Left colon (tissue), 2 donors: ENCODE measurements around the gene CHN1. TPM values are rescaled to one million over a fixed set of nuclear protein-coding genes. Genes with fewer than 3 reads are reported as not detected.

ENCODE experiments used
- ATAC-seq: fragments of 200-7000 bp; cut with Tn5 transposase; one replicate; pipeline ENCODE4 v1.9.1; 2020; ENCODE audit warnings: mild to moderate bottlenecking, moderate library complexity
- DNase-seq, 2 donors: peaks; one replicate each; pipeline ENCODE4 v3.0.0-alpha.2; 2020
- intact Hi-C, 2 donors: fragments of 100-400 bp; cut with DNase I in 1 of 2; cut with micrococcal nuclease in 1 of 2; formaldehyde crosslinking; loops; one replicate each; pipeline versions ENCODE4 v1.11.2 to v1.14.0; 2022; cut with DNase I, micrococcal nuclease
- total RNA-seq, 2 donors: library from RNA; stranded (reverse); fragmentation: NEBNext Ultra II Directional; extraction: Animal tissue kit (Norgen Biotek cat#: 25700); gene quantifications; one replicate each; pipeline ENCODE4 v1.2.1, GENCODE V29; 2021
- donor health status: DM: no; HTN: no; CAD: no.
- donor health status: DM: yes; HTN: yes; CAD: no.

The CHN1 gene
- total RNA-seq, 2 donors from 2014 or later, result 1.6 to 2.3 TPM

GRCh38 chr2:174844295-174844708 is 160.9 kb downstream of the CHN1 start:
- intact Hi-C loops, result no loop called here
- ATAC-seq (no peak), DNase-seq (no peak)

DNA sequence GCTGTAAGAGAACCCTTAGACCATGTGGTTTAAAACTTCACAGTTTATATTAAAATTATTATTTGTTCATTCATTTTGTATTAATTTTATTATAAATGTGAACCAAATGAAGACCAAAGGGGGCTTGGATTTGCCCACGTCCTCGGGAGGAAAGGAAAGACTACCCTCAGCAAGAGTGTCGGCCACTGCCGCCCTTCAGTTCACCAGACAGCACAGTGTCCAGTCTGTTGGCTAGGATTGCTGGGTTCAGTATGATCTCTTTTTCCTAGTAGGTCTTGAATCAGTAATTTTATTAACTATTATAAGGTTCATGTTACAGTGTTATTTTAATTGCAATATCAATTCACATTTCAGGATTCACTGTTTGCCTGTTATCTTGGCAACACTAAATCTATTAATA is 162.7 kb downstream of the CHN1 start:
- ATAC-seq (no peak), DNase-seq (no peak)
- intact Hi-C loops, result no loop called here

GRCh38 chr2:174841936-174842335 is 163.2 kb downstream of the CHN1 start:
- ATAC-seq, result no peak
- intact Hi-C loops, result no loop called here

DNA sequence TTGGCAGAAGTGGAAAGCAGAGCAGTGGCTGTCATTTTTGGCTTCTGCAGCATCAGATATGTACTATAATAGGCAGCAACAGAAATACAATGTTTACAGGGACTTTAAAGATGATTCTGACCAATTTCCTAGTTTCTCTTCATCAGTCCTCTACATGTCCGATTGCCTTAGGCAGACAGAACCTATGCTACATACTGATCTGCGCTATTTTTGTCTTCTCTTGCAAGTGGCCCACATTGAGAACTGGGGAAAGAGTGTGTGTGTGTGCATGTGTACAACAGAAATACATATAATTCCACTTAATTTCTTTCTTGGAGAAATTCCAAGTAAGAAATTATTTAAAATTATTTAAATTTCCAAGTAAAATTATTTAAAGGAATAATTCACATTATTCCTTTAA is 163.8 kb downstream of the CHN1 start:
- no peak for ATAC-seq
- DNase-seq, result no peak
- intact Hi-C loops, result no loop called here

More at GRCh38 chr2:174841936-174842335, 163.2 kb downstream of the CHN1 start:
- no peak for DNase-seq

- DNase-seq (no peak), ATAC-seq (no peak)
- intact Hi-C loops, result no loop called here
These were observed 164.7 kb downstream of the CHN1 start for GRCh38 chr2:174840436-174840835.

GRCh38 chr2:174839662-174840061 is 165.5 kb downstream of the CHN1 start:
- DNase-seq, result no peak
- ATAC-seq, result no peak
- intact Hi-C loops, result no loop called here

DNA sequence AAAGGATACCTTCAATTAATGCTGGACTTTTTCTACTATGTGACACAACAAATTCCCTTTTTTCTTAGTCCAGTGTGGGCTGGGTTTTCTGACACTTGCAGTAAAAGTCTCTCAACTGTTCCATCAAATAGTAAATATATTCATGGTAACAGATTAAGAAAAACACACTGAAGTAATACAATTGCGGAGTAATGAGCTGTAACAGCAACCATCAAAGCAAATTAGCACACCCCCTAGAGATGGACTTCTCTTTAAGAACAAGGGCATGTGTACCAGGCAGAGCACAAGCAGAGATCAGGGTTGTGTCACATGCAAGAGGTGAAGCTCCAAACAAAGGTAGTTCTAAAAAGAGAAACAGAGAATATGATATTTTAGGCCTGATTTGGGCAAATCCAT is 168.2 kb downstream of the CHN1 start:
- ATAC-seq (no peak), DNase-seq (no peak)
- intact Hi-C loops, result no loop called here

DNA sequence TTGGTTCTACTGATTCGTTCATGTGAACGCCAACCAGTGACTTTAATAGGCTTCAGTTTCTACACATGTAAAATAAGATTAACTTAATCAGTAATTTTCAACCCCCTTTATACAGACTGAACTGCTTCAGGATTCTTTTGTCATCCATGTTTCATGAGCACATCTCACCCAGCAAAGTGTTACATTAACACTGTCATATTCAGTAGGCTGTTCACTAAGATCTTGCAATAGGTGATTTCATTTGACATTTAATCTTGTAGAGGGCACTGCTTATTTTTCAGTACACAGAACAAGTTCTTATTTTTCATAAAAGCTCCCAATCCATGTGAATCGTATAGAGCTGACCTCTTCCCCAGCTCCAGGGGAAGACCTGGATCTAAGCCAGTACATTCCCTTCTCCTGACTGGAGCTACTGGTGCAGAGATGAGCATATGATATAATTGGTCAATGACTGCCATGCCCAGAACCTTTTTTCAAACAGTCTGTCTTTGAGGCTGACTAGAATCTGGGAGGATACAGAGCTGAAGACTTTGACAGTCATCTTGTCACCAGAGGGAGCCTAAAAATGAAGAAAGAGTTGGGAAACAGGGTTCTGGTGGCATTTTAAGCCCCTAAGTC is 168.7 kb downstream of the CHN1 start:
- DNase-seq (no peak), ATAC-seq (no peak)
- intact Hi-C loops, result no loop called here

DNA sequence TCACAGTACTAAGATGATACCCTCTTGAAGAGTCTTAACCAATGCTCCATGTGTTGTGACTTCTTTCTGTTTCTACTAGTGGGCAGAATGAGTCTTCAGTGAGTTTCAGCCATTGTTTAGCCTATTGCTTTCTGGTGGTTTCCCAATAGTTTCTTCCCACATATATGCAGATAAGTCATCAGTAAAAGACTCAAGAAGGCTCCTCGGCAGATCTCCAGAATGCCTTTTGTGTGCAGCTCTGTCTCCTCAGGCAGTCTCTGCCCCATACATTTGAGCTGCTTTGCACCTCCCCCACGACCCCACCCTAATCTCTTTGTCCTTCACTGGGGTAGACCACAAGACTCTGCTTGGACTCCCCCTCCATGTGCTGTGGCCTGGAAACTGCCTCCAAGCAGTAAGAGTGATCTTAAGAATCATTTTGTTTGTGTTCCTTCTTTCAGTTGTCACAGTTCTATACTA is 169.4 kb downstream of the CHN1 start:
- DNase-seq (no peak), ATAC-seq (no peak)
- intact Hi-C loops, result no loop called here

DNA sequence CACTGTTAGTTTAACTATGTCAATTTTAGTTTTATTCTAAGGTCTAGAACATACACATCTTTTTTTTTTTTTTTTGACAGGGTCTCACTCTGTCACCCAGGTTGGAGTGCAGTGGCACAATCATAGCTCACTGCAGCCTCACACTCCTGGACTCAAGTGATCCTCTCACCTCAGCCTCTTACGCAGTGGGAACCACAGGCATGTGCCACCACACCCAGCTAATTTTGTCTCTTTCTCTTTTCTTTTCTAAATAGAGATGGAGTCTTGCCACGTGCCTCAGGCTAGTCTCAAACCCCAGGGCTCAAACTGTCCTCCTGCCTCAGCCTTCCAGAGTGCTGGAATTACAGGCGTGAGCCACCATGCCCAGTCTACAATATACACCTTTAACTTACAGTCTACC is 171.4 kb downstream of the CHN1 start:
- DNase-seq (no peak), ATAC-seq (no peak)
- intact Hi-C loops, result no loop called here

- DNase-seq (no peak), ATAC-seq (no peak)
- intact Hi-C loops, result no loop called here
These were observed 174.6 kb downstream of the CHN1 start for GRCh38 chr2:174830561-174830960.

GRCh38 chr2:174829550-174829949 is 175.6 kb downstream of the CHN1 start:
- ATAC-seq (no peak), DNase-seq (no peak)
- intact Hi-C loops, result no loop called here

- DNase-seq (no peak), ATAC-seq (no peak)
- intact Hi-C loops, result no loop called here
These were observed 177.5 kb downstream of the CHN1 start for GRCh38 chr2:174827371-174828369.

DNA sequence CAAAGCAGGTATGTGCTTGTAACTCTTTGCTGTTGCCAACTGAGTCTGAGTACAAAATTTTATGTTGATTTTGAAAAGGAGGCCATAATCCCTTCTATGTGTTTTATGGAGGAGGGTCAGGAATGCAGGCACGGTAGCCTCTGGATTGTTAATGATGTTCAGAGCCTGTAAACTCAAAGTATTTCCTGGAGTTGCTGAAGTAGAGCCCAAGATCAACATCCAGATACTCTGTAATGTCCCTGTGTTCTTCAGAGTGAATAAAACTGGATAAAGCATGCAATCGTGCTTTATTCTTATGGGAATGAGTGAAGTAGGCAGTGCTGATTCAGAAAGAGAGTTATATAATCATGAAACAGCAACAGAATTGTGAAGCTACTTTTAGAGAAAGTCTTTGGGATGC is 179.1 kb downstream of the CHN1 start:
- DNase-seq (no peak), ATAC-seq (no peak)
- intact Hi-C loops, result no loop called here

- intact Hi-C loops, result no loop called here
- DNase-seq, result no peak
- ATAC-seq, result no peak
These were observed 181.1 kb downstream of the CHN1 start for GRCh38 chr2:174824068-174824467.

- intact Hi-C loops, result no loop called here
- ATAC-seq (no peak), DNase-seq (no peak)
These were observed 183.6 kb downstream of the CHN1 start for GRCh38 chr2:174821628-174822027.

GRCh38 chr2:174820361-174820760 is 184.8 kb downstream of the CHN1 start:
- DNase-seq (no peak), ATAC-seq (no peak)
- intact Hi-C loops, result no loop called here

- DNase-seq (no peak), ATAC-seq (no peak)
- intact Hi-C loops, result no loop called here
These were observed 189.7 kb downstream of the CHN1 start for GRCh38 chr2:174815526-174815925.

- intact Hi-C loops, result no loop called here
- DNase-seq, result no peak
- no peak for ATAC-seq
These were observed 193.1 kb downstream of the CHN1 start for GRCh38 chr2:174812037-174812436.

- intact Hi-C loops, result no loop called here
- ATAC-seq, result no peak
- DNase-seq, result no peak
These were observed 197.2 kb downstream of the CHN1 start for GRCh38 chr2:174807931-174808330.
